SU-DHL-6 (cell line): ENCODE results near the gene PLCB2.

ENCODE experiments used
- CTCF ChIP-seq: fragments of 200-600 bp; sonication (generic); IDR thresholded peaks from one replicate; pipeline ENCODE4 v1.5.1; 2017; ENCODE audit warnings: antibody characterized with exemption, mild to moderate bottlenecking, low read length, moderate library complexity; ENCODE audit not compliant: insufficient read depth, poor library complexity, severe bottlenecking
- EZH2phosphoT487 ChIP-seq: fragments of 200-600 bp; sonication (generic), shearing (Covaris generic); conservative IDR thresholded peaks from 2 replicates; pipeline ENCODE4 v1.6.1; 2018; ENCODE audit warnings: mild to moderate bottlenecking, antibody characterized with exemption, low read length, moderate library complexity, mixed read lengths

- TF ChIP-seq CTCF, result no peak
- no peak for TF ChIP-seq EZH2phosphoT487
Measured at GRCh38 chr15:40302288-40302886, 5.3 kb downstream of the PLCB2 start.
